GM12891 (cell line): ENCODE results near the gene ARHGEF16.

Experiments used
- DNase-seq: peaks from one replicate; pipeline ENCODE4 v3.0.0; 2011; ENCODE audit warnings: low spot score; ENCODE audit not compliant: insufficient read length
- FAIRE-seq: peaks from 2 replicates; lab custom pipeline; 2011; peaks lifted over from hg19 to GRCh38; lab: Jason Lieb, UNC
- PAX5 ChIP-seq: IDR thresholded peaks from 2 replicates; pipeline ENCODE4 v1.6.1; 2011; ENCODE audit warnings: low read length, moderate library complexity, mild to moderate bottlenecking; ENCODE audit not compliant: insufficient read depth, severe bottlenecking
- POLR2A ChIP-seq: IDR thresholded peaks from 2 replicates; pipeline ENCODE4 v1.6.1; 2011; ENCODE audit warnings: low read depth, low read length, control low read depth
- POLR2AphosphoS5 ChIP-seq: IDR thresholded peaks from 2 replicates; pipeline ENCODE4 v1.6.1; 2011; ENCODE audit warnings: low read depth, low read length, control low read depth
- POU2F2 ChIP-seq: IDR thresholded peaks from 2 replicates; pipeline ENCODE4 v1.6.1; 2011; ENCODE audit warnings: low read depth, mild to moderate bottlenecking, control low read depth, low read length, moderate library complexity
- SPI1 ChIP-seq: IDR thresholded peaks from 2 replicates; pipeline ENCODE4 v1.6.1; 2011; ENCODE audit warnings: low read depth, low read length, control low read depth
- TAF1 ChIP-seq: IDR thresholded peaks from 2 replicates; pipeline ENCODE4 v1.6.1; 2011; ENCODE audit warnings: low read depth, low read length, control low read depth

ARHGEF16 gene

DNA sequence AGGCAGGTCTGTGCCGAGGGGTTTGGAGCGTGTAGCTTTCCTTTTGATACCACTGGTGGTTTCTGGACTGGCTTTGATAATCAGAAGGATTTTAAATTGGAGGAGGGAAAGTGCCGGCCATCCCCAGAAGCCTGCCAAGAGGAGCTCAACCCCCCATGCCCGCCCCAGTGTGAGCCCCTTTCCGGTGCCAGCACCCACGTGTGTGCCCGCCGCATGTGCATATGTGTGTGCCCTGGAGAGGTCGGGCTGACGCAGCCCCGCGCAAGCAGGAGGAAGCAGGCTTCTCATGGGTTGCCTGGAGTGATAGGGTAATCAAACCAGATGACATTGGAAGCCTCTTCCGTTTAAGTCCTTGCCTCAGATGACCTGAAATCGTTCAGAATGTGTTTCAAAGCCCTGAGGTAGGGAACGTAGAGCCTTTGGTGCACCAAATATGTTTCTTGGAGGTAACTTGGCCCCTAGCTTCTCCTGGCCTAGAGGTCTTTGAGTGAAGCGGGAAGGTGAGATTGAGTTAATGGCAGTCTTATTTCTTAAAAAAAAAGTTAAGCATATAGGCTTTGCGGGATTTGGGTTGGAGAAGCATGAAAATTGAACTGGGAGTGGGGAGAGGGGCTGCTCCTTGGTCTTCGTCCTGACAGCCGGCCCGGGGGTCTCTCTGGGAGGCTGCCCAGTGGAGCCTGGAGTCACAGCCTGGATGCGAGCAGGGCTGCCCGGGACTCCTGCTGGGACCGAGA, 34.1 kb upstream of the ARHGEF16 start:
- FAIRE-seq (no peak), DNase-seq (no peak)
- TF ChIP-seq POLR2A (no peak), TAF1 (no peak), POLR2AphosphoS5 (no peak), SPI1 (no peak), POU2F2 (no peak), PAX5 (no peak)

DNA sequence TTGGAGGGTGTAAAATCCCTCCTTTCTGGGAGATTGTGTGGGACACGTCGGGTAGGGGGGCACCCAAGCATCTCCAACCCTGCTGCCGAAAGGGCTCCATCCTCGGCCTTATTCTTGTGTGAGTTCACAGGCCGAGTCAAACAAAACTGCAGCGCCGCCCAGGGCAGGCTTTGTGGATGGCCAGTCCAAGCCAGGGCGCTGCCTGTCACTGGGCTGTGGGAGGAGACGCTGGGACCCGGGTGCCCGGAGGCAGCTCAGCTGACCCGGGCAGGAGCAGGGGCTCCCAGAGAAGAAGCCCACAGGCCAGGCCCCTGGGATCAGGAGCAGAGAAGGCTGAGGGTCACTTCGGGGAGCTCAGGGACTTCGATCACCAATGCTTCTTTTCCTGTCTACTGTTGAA, 31.8 kb upstream of the ARHGEF16 start:
- DNase-seq = no peak
- TF ChIP-seq POLR2AphosphoS5 (no peak), SPI1 (no peak), POU2F2 (no peak), PAX5 (no peak)
- no peak for FAIRE-seq

DNA sequence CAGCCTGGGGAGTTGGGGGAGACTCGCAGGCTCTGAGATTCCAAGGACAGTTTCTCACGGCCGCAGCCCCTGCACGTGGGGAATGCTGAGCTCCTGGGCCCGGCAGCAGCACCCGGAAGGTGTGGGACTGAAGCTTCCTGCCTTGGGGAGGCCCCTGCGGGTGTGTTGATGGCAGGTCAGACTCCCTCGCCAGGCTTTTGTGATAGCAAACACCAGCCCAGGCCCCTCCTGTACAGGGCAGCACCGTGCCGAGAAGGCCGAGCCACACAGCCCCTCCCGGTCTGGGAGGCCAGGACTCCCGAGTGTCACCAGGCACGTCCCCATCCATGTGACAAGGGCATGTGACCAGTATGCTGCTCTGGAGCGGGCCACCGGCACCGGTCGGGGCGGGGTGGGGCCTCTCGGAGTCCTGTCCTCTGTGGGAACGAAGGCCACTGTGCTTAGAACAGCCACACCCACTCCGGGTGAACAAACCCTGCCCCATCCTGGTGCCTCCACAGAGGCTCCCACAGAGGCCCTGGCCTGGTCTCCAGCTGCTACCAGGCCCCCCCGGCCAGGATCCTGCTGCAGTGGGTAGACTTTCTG, 31.1 kb upstream of the ARHGEF16 start:
- TF ChIP-seq TAF1 = no peak
- no peak for TF ChIP-seq POLR2A
- TF ChIP-seq SPI1 = no peak
- no peak for TF ChIP-seq PAX5
- TF ChIP-seq POU2F2 = no peak
- no peak for TF ChIP-seq POLR2AphosphoS5
- DNase-seq (no peak), FAIRE-seq (no peak)

DNA sequence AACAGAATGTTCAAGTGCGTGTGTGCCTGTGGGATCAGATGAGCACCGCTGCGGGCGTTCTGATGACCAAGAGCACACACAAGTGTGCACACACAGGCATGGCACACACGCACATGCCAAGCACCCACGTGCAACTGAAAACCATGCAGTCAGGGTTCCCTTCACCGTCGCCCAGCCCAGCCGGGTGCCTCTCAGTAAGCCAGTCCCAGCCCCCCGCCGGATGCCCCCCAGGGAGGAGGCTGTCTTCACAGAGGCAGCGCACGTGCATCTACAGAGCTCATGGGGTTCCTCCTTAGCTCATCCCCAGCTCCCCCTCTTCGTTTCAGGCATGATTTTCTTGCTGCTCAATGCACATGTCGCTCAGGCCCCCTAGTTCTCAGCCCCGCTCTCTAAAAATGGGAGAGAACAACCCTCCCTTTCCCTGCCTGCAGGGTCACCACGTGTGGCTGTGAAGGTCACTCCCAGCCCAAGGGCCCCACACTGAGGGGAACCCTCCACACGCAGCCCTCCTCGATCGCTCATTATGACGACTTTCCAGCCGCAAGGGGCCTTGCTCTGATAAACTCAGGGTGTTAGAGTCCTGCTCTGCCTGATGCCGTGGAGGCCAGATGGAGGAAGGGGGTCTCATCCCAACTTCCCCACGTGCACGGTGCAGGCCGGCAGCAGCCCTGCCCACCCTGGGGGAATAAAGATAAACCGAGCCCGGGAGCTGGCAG, 30.4 kb upstream of the ARHGEF16 start:
- FAIRE-seq (no peak), DNase-seq (no peak)
- TF ChIP-seq TAF1 (no peak), SPI1 (no peak), POLR2A (no peak), POU2F2 (no peak)

DNA sequence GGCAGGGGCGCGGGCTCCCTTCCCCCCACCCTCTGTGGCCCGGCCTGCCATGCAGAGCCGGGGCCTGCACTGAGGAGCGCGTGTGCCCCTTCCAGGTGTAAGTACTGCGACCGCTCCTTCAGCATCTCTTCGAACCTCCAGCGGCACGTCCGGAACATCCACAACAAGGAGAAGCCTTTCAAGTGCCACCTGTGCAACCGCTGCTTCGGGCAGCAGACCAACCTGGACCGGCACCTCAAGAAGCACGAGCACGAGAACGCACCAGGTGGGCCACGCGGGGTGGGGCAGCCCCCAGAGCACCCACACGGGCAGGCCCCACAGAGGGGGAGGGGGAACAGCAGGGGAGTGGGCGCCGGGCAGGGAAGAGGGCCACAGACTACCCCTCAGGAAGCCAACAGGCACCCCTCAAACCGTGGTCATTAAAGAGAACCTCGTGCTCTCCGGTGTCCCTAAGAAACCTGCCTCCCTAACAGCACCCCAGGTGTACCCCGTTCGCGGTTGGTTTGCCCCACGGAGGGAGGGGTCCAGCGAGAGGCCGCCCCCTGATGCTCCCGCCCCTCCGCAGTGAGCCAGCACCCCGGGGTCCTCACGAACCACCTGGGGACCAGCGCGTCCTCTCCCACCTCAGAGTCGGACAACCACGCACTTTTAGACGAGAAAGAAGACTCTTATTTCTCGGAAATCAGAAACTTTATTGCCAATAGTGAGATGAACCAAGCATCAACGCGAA, 28.8 kb upstream of the ARHGEF16 start:
- FAIRE-seq = no peak
- no peak for DNase-seq
- TF ChIP-seq POLR2AphosphoS5 = no peak
- no peak for TF ChIP-seq SPI1
- TF ChIP-seq PAX5 = no peak
- no peak for TF ChIP-seq POU2F2
- no peak for TF ChIP-seq POLR2A

DNA sequence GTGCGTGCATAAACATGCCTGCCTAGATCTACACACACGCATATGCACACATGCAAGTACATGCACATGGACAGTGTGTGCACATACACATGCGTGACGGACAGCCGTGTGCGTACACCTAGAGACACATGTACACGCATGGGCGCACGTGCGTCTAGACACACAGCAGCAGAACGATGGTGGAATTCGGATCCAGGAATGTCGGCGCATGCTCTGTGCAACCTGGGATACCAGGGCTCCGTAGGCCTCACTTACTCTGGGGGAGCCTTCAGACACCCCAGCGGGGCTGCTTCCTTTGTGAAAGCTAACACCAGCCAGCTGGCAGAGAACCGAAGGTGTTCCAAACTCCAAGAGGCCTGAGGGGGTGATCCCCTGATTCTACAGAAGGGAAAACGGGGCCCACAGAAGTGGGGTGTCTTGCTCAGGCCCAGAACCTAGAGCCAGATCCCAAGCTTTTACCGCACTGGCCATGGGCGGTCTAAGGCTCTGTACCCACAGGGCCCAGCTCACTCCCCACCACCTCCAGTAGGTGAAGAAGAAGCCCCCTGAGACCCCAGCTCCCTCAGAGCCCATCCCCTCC, 27.4 kb upstream of the ARHGEF16 start:
- FAIRE-seq = no peak
- no peak for TF ChIP-seq POLR2A

DNA sequence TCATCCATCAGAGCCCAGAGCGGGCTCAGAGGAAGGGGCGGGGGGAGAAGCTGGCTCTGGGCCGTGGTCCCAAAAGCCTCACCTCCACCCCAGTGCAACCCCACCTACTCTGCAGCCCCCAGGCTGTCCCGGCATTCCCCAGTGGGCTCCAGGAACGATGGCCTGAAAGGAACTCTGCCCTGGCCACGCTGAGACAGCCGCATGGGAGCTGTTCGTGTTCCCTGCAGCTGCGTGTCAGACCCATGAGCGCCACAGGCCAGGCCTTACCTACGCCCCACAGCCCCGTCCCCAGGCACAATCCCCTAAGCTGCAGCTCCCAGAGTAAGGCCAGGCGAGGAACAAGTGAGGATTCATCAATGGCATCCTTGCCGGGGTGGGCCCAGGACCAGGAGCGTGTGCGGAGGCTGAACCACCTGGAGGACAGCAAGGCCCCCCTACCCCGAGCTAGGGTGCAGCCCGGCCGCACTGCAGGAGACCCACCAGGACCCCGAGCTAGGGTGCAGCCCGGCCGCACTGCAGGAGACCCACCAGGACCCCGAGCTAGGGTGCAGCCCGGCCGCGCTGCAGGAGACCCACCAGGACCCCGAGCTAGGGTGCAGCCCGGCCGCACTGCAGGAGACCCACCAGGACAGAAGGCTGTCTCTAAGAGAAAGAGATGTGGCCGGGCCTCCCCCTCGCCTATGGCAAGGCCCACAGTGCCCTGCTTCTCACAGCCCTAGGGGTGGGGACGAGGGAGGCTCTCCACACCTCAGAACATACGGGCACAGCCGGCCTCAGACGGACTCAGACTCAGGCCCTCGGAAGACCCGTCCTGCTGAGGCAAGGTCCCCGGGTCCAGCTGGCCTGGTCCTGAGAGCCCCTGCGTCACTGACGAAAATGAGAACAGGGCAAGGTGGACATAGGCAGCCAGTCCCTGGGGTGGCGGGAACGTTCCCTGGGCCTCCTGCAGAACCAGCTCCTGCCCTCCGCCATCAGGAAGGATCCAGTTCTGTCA, 26.5 kb upstream of the ARHGEF16 start:
- no peak for FAIRE-seq
- DNase-seq = no peak
- no peak for TF ChIP-seq SPI1
- TF ChIP-seq POU2F2 = no peak
- TF ChIP-seq POLR2A = no peak
- no peak for TF ChIP-seq PAX5
- no peak for TF ChIP-seq TAF1
- TF ChIP-seq POLR2AphosphoS5 = no peak

More for the DNA sequence above, 27.4 kb upstream of the ARHGEF16 start:
- no peak for DNase-seq

DNA sequence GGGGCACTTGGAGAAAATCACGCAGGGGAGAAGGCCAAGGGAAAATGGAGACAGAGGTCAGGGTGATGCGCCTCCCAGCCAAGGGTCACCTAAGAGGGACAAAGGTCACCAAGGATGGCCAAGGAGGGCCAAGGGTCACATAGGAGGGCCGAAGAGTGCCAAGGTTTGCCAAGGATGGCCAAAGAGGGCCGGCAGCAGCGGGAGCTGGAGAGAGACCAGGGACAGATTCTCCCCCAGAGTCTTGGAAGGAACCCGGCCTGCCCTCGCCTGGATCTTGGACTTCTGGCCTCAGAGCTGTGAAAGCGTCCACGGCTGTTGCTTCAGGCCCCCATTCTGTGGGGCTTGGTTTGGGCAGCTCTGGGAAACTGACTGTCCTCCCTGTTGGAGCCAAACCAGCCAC, 25.6 kb upstream of the ARHGEF16 start:
- DNase-seq (no peak), FAIRE-seq (no peak)
- TF ChIP-seq POLR2A (no peak), PAX5 (no peak), TAF1 (no peak), SPI1 (no peak), POU2F2 (no peak), POLR2AphosphoS5 (no peak)
